WTC11 (cell line): ENCODE data around the gene CACNA2D3. TPM values are rescaled to one million over a fixed set of nuclear protein-coding genes. Genes with fewer than 3 reads are reported as not detected.
A peak's percentile ranks its signal among the peaks of the same experiment; 100 is the strongest.

Experiments used
- AR ChIP-seq: fragments of 250-450 bp; sonication (Bioruptor Pico); IDR thresholded peaks from 2 replicates; pipeline ENCODE4 v1.9.0; 2021; ENCODE audit warnings: mild to moderate bottlenecking
- ATF1 ChIP-seq: sonication (generic); formaldehyde crosslinking; IDR thresholded peaks from 2 replicates; pipeline ENCODE4 v1.8.1; 2023; ENCODE audit warnings: mild to moderate bottlenecking, moderate library complexity, missing genetic modification reagents
- EMX1 ChIP-seq: fragments of 250-450 bp; sonication (Bioruptor Pico); IDR thresholded peaks from 2 replicates; pipeline ENCODE4 v1.8.0; 2021; ENCODE audit warnings: mild to moderate bottlenecking
- FOXJ3 ChIP-seq: sonication (generic); formaldehyde crosslinking; IDR thresholded peaks from 2 replicates; pipeline ENCODE4 v1.9.0; 2021; ENCODE audit warnings: missing genetic modification reagents, mild to moderate bottlenecking, borderline replicate concordance
- FOXK1 ChIP-seq: sonication (generic); formaldehyde crosslinking; IDR thresholded peaks from 2 replicates; pipeline ENCODE4 v1.8.0; 2022; ENCODE audit warnings: mild to moderate bottlenecking, moderate library complexity, missing genetic modification reagents
- JUN ChIP-seq: sonication (generic); formaldehyde crosslinking; IDR thresholded peaks from 2 replicates; pipeline ENCODE4 v1.8.0; 2023; ENCODE audit warnings: mild to moderate bottlenecking, missing genetic modification reagents
- MLX ChIP-seq: sonication (generic); formaldehyde crosslinking; IDR thresholded peaks from 2 replicates; pipeline ENCODE4 v1.8.1; 2023; ENCODE audit warnings: mild to moderate bottlenecking, missing genetic modification reagents, moderate library complexity
- MYBL2 ChIP-seq: sonication (generic); formaldehyde crosslinking; IDR thresholded peaks from 2 replicates; pipeline ENCODE4 v1.8.1; 2023; ENCODE audit warnings: mild to moderate bottlenecking, moderate library complexity, missing genetic modification reagents
- NFATC4 ChIP-seq: fragments of 250-450 bp; sonication (Bioruptor Pico); IDR thresholded peaks from 2 replicates; pipeline ENCODE4 v1.9.0; 2021; ENCODE audit warnings: mild to moderate bottlenecking
- NR1H2 ChIP-seq: sonication (generic); formaldehyde crosslinking; IDR thresholded peaks from 2 replicates; pipeline ENCODE4 v1.9.0; 2021; ENCODE audit warnings: mild to moderate bottlenecking, moderate library complexity, missing genetic modification reagents
- NR3C1 ChIP-seq: sonication (generic); formaldehyde crosslinking; conservative IDR thresholded peaks from 2 replicates; pipeline ENCODE4 v1.8.1; 2023; ENCODE audit warnings: low read depth, mild to moderate bottlenecking, missing genetic modification reagents
- RELA ChIP-seq: sonication (generic); formaldehyde crosslinking; IDR thresholded peaks from 2 replicates; pipeline ENCODE4 v1.8.1; 2022; ENCODE audit warnings: missing genetic modification reagents, mild to moderate bottlenecking, borderline replicate concordance
- TCF7 ChIP-seq: sonication (generic); formaldehyde crosslinking; IDR thresholded peaks from 2 replicates; pipeline ENCODE4 v1.8.0; 2022; ENCODE audit warnings: mild to moderate bottlenecking, low read depth, missing genetic modification reagents, moderate library complexity
- TP53 ChIP-seq: sonication (generic); formaldehyde crosslinking; IDR thresholded peaks from 2 replicates; pipeline ENCODE4 v1.8.1; 2023; ENCODE audit warnings: mild to moderate bottlenecking, missing genetic modification reagents
- ZNF423 ChIP-seq: fragments of 250-450 bp; sonication (Bioruptor Pico); IDR thresholded peaks from 2 replicates; pipeline ENCODE4 v2.1.2; 2022; ENCODE audit warnings: mild to moderate bottlenecking, moderate library complexity
- ZNF425 ChIP-seq: fragments of 250-450 bp; sonication (Bioruptor Pico); conservative IDR thresholded peaks from 2 replicates; pipeline ENCODE4 v1.9.0; 2021; ENCODE audit warnings: mild to moderate bottlenecking
- ZNF532 ChIP-seq: fragments of 250-450 bp; sonication (Bioruptor Pico); IDR thresholded peaks from 2 replicates; pipeline ENCODE4 v1.9.0; 2021; ENCODE audit warnings: mild to moderate bottlenecking, borderline replicate concordance
- total RNA-seq: library from RNA; stranded (reverse); gene quantifications from 3 replicates; pipeline ENCODE4 v1.2.3, GENCODE V29; 2021
- TF ChIP-seq, protein P1 (sequence below): sonication (generic); formaldehyde crosslinking; IDR thresholded peaks from 2 replicates; pipeline ENCODE4 v1.8.0; 2022; ENCODE audit warnings: missing genetic modification reagents
- TF ChIP-seq, protein P2 (sequence below): sonication (generic); formaldehyde crosslinking; IDR thresholded peaks from 2 replicates; pipeline ENCODE4 v1.8.0; 2022; ENCODE audit warnings: mild to moderate bottlenecking, missing genetic modification reagents
- TF ChIP-seq, protein P3 (sequence below): sonication (generic); formaldehyde crosslinking; IDR thresholded peaks from 2 replicates; pipeline ENCODE4 v1.8.1; 2023; ENCODE audit warnings: mild to moderate bottlenecking, missing genetic modification reagents, moderate library complexity
- TF ChIP-seq, protein P4 (sequence below): sonication (generic); formaldehyde crosslinking; IDR thresholded peaks from 2 replicates; pipeline ENCODE4 v1.8.0; 2023; ENCODE audit warnings: mild to moderate bottlenecking, missing genetic modification reagents

CACNA2D3 gene
- total RNA-seq, 1 experiment from 2014 or later, result 5.0 TPM

- TF ChIP-seq MLX (CRISPR knock-in tag), result no peak
- no peak for TF ChIP-seq JUN (CRISPR knock-in tag)
- no peak; the same call in 1 of the 2 replicates for TF ChIP-seq NFATC4
- TF ChIP-seq ZNF423, result no peak
- TF ChIP-seq, protein P1, sequence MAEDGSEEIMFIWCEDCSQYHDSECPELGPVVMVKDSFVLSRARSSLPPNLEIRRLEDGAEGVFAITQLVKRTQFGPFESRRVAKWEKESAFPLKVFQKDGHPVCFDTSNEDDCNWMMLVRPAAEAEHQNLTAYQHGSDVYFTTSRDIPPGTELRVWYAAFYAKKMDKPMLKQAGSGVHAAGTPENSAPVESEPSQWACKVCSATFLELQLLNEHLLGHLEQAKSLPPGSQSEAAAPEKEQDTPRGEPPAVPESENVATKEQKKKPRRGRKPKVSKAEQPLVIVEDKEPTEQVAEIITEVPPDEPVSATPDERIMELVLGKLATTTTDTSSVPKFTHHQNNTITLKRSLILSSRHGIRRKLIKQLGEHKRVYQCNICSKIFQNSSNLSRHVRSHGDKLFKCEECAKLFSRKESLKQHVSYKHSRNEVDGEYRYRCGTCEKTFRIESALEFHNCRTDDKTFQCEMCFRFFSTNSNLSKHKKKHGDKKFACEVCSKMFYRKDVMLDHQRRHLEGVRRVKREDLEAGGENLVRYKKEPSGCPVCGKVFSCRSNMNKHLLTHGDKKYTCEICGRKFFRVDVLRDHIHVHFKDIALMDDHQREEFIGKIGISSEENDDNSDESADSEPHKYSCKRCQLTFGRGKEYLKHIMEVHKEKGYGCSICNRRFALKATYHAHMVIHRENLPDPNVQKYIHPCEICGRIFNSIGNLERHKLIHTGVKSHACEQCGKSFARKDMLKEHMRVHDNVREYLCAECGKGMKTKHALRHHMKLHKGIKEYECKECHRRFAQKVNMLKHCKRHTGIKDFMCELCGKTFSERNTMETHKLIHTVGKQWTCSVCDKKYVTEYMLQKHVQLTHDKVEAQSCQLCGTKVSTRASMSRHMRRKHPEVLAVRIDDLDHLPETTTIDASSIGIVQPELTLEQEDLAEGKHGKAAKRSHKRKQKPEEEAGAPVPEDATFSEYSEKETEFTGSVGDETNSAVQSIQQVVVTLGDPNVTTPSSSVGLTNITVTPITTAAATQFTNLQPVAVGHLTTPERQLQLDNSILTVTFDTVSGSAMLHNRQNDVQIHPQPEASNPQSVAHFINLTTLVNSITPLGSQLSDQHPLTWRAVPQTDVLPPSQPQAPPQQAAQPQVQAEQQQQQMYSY, result no peak
- TF ChIP-seq FOXJ3, result no peak
- no peak for TF ChIP-seq NR1H2 (CRISPR knock-in tag)
- no peak for TF ChIP-seq TP53 (CRISPR knock-in tag)
- TF ChIP-seq, protein P2, sequence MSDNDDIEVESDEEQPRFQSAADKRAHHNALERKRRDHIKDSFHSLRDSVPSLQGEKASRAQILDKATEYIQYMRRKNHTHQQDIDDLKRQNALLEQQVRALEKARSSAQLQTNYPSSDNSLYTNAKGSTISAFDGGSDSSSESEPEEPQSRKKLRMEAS (CRISPR knock-in tag), result no peak
- TF ChIP-seq, protein P3, sequence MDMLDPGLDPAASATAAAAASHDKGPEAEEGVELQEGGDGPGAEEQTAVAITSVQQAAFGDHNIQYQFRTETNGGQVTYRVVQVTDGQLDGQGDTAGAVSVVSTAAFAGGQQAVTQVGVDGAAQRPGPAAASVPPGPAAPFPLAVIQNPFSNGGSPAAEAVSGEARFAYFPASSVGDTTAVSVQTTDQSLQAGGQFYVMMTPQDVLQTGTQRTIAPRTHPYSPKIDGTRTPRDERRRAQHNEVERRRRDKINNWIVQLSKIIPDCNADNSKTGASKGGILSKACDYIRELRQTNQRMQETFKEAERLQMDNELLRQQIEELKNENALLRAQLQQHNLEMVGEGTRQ, result no peak
- no peak for TF ChIP-seq MYBL2 (CRISPR knock-in tag)
- TF ChIP-seq ATF1 (CRISPR knock-in tag), result no peak
- peak; percentile 89 for TF ChIP-seq AR
- peak; percentile 92; the same call in 1 of the 2 replicates for TF ChIP-seq EMX1 (CRISPR knock-in tag)
- TF ChIP-seq FOXK1 (CRISPR knock-in tag), result no peak
- 0 out of 2 replicates have a peak, but pooled peaks have one; percentile 65 for TF ChIP-seq ZNF532 (CRISPR knock-in tag)
- TF ChIP-seq ZNF425 (CRISPR knock-in tag), result peak; percentile 90
- no peak for TF ChIP-seq TCF7 (CRISPR knock-in tag)
- no peak for TF ChIP-seq NR3C1
- TF ChIP-seq, protein P4, sequence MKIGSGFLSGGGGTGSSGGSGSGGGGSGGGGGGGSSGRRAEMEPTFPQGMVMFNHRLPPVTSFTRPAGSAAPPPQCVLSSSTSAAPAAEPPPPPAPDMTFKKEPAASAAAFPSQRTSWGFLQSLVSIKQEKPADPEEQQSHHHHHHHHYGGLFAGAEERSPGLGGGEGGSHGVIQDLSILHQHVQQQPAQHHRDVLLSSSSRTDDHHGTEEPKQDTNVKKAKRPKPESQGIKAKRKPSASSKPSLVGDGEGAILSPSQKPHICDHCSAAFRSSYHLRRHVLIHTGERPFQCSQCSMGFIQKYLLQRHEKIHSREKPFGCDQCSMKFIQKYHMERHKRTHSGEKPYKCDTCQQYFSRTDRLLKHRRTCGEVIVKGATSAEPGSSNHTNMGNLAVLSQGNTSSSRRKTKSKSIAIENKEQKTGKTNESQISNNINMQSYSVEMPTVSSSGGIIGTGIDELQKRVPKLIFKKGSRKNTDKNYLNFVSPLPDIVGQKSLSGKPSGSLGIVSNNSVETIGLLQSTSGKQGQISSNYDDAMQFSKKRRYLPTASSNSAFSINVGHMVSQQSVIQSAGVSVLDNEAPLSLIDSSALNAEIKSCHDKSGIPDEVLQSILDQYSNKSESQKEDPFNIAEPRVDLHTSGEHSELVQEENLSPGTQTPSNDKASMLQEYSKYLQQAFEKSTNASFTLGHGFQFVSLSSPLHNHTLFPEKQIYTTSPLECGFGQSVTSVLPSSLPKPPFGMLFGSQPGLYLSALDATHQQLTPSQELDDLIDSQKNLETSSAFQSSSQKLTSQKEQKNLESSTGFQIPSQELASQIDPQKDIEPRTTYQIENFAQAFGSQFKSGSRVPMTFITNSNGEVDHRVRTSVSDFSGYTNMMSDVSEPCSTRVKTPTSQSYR (CRISPR knock-in tag), result no peak
- no peak for TF ChIP-seq RELA
Measured at GRCh38 chr3:54633444-54634121, 511.2 kb downstream of the CACNA2D3 start (continued).
